GM10266 (cell line): ENCODE measurements around the gene COX7A1.

Experiments
- DNase-seq: peaks from one replicate; pipeline ENCODE4 v3.0.0; 2012; ENCODE audit errors: extremely low spot score
- CTCF ChIP-seq: IDR thresholded peaks from 2 replicates; pipeline ENCODE4 v1.5.1; 2012; ENCODE audit warnings: mild to moderate bottlenecking, low read depth; ENCODE audit not compliant: control insufficient read depth, insufficient read depth; ENCODE audit errors: missing control alignments

COX7A1 gene

GRCh38 chr19:36113894-36114720, 38.1 kb downstream of the COX7A1 start:
- no peak for TF ChIP-seq CTCF
- DNase-seq: no peak

GRCh38 chr19:36113425-36113824, 38.8 kb downstream of the COX7A1 start:
- TF ChIP-seq CTCF: no peak
- no peak for DNase-seq

- no peak for DNase-seq
- no peak for TF ChIP-seq CTCF
Observed at GRCh38 chr19:36112678-36113077, 39.6 kb downstream of the COX7A1 start.

- TF ChIP-seq CTCF: no peak
- no peak for DNase-seq
Observed at GRCh38 chr19:36111200-36111539, 41.1 kb downstream of the COX7A1 start.

GRCh38 chr19:36110487-36111199, 41.6 kb downstream of the COX7A1 start, which contains the start of gene OVOL3:
OVOL3 (plus strand) TSS chr19:36111143; CDS start chr19:36111203, 60 bp downstream.
- TF ChIP-seq CTCF: no peak
- no peak for DNase-seq

- TF ChIP-seq CTCF: no peak
- no peak for DNase-seq
Observed at GRCh38 chr19:36108684-36109083, 43.6 kb downstream of the COX7A1 start.

- no peak for TF ChIP-seq CTCF
- no peak for DNase-seq
Observed at GRCh38 chr19:36106991-36107390, 45.3 kb downstream of the COX7A1 start.
